Stromal cell of bone marrow (primary cell): ENCODE results near the gene ERGIC1.
A peak's percentile ranks its signal among the peaks of the same experiment; 100 is the strongest.
"Not testable (repeated sequence)": the region's sequence is repeated elsewhere in the genome, so short reads cannot be mapped to it uniquely, and the experiment has no call there.

Experiments used
- DNase-seq: peaks from one replicate; pipeline ENCODE4 v3.0.0-alpha.2; 2012; ENCODE audit warnings: low read depth

ERGIC1 gene

GRCh38 chr5:172848419-172848818 lies 14.4 kb downstream of the ERGIC1 start:
- DNase-seq: no peak

- no peak for DNase-seq
These were observed 15.8 kb downstream of the ERGIC1 start for GRCh38 chr5:172849606-172850453.

GRCh38 chr5:172850454-172850797 lies 16.4 kb downstream of the ERGIC1 start:
- DNase-seq: no peak

- DNase-seq: not testable (repeated sequence)
These were observed 17.2 kb downstream of the ERGIC1 start for GRCh38 chr5:172851254-172851653.

- DNase-seq: no peak
These were observed 18.7 kb downstream of the ERGIC1 start for GRCh38 chr5:172852490-172853354.

GRCh38 chr5:172853355-172853975 lies 19.4 kb downstream of the ERGIC1 start:
- no peak for DNase-seq

- DNase-seq: no peak
These were observed 20.4 kb downstream of the ERGIC1 start for GRCh38 chr5:172854451-172854871.

- DNase-seq: no peak
These were observed 20.9 kb downstream of the ERGIC1 start for GRCh38 chr5:172854971-172855370.

GRCh38 chr5:172855597-172856292 lies 21.7 kb downstream of the ERGIC1 start:
- no peak for DNase-seq

GRCh38 chr5:172856336-172856735 lies 22.3 kb downstream of the ERGIC1 start:
- DNase-seq: no peak

- DNase-seq: no peak
These were observed 23.9 kb downstream of the ERGIC1 start for GRCh38 chr5:172857982-172858381.

GRCh38 chr5:172858511-172858989 lies 24.5 kb downstream of the ERGIC1 start:
- no peak for DNase-seq

GRCh38 chr5:172858990-172859811 lies 25.1 kb downstream of the ERGIC1 start:
- peak; percentile 68 for DNase-seq

GRCh38 chr5:172859966-172860365 lies 25.9 kb downstream of the ERGIC1 start:
- DNase-seq: no peak

GRCh38 chr5:172860520-172861443 lies 26.7 kb downstream of the ERGIC1 start:
- peak; percentile 89 for DNase-seq

GRCh38 chr5:172861461-172861860 lies 27.4 kb downstream of the ERGIC1 start:
- DNase-seq: no peak

- DNase-seq: no peak
These were observed 28.2 kb downstream of the ERGIC1 start for GRCh38 chr5:172862165-172862801.

GRCh38 chr5:172864171-172864570 lies 30.1 kb downstream of the ERGIC1 start:
- DNase-seq: not testable (repeated sequence)

GRCh38 chr5:172864747-172865146 lies 30.7 kb downstream of the ERGIC1 start:
- no peak for DNase-seq
